Measurements from ENCODE around the gene DEF6.

GRCh38 chr6:35317483-35318195, 20.0 kb downstream of the DEF6 start:
- TF ChIP-seq POLR2A (IDR thresholded peaks at IDR 0.05) (no peak), CTCF (IDR thresholded peaks at IDR 0.05) (no peak), EP300 (IDR thresholded peaks at IDR 0.05) (no peak), POLR2AphosphoS5 (IDR thresholded peaks at IDR 0.05) (no peak)
